SK-MEL-5 (cell line): ENCODE data around the gene FRMD1. TPM values are rescaled to one million over a fixed set of nuclear protein-coding genes. Genes with fewer than 3 reads are reported as not detected.

Source experiments
- DNase-seq: peaks from one replicate; pipeline ENCODE4 v3.0.0-alpha.2; 2016; ENCODE audit warnings: low read depth, low spot score
- in situ Hi-C: cut with HindIII; loops from 2 replicates; pipeline ENCODE4 v1.10.0; 2016; ENCODE audit warnings: low sequenced_read_pairs, high pct_unique_total_duplicates, low pct_unique_long_range_greater_than_20kb
- total RNA-seq: library from RNA; depleted of rRNA; stranded (reverse); fragments of >200 nt; shearing (Covaris generic); gene quantifications from 2 replicates; pipeline ENCODE4 v1.2.3, GENCODE V29; 2014

Gene FRMD1
- total RNA-seq, 1 experiment from 2014 or later = not detected

DNA sequence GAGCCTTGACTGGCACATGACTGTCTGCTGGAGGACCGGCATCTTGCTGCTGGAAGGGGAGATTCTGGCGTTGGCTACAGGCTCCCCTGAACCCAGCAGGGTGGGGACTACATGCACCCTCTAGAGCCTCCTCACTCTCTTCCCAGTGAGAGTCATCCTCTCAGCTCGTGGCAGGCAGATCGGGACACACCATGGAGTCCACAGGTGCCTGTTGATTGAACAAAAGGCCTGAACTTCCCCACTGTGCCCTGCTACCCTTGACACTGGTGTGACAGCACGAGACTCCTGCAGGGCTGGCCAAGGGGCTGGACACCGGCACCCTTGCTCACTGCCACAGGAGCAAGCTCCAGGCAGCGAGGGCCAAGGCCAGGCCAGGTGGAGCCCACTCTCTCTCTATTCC, 8.2 kb downstream of the FRMD1 start:
- in situ Hi-C loops = no loop called here

GRCh38 chr6:168067081-168067759, 11.8 kb downstream of the FRMD1 start:
- no peak for DNase-seq
- in situ Hi-C loops = no loop called here

More for the DNA sequence above, 8.2 kb downstream of the FRMD1 start:
- no peak for DNase-seq

GRCh38 chr6:168064226-168064807, 14.7 kb downstream of the FRMD1 start:
- no peak for DNase-seq
- in situ Hi-C loops = no loop called here

DNA sequence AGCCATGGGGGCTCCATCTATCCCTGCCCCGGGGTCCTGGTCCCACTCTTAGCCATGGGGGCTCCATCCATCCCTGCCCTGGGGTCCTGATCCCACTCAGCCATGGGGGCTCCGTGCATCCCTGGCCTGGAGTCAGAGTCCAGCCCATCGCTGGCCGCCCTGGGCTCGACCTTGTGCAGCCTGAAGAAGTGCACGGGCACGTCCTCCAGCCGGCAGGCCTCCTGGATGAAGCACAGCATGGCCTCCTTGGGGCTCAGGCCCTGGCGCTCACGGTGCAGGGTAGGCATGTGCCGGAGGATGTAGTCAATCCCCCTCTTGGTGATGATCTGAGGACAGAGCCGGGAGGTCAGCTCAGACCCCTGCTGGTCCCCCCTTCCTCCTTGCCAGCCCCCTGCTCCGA, 15.6 kb downstream of the FRMD1 start:
- DNase-seq = no peak
- in situ Hi-C loops = no loop called here

GRCh38 chr6:168062346-168063289, 16.4 kb downstream of the FRMD1 start:
- in situ Hi-C loops = no loop called here
- no peak for DNase-seq

DNA sequence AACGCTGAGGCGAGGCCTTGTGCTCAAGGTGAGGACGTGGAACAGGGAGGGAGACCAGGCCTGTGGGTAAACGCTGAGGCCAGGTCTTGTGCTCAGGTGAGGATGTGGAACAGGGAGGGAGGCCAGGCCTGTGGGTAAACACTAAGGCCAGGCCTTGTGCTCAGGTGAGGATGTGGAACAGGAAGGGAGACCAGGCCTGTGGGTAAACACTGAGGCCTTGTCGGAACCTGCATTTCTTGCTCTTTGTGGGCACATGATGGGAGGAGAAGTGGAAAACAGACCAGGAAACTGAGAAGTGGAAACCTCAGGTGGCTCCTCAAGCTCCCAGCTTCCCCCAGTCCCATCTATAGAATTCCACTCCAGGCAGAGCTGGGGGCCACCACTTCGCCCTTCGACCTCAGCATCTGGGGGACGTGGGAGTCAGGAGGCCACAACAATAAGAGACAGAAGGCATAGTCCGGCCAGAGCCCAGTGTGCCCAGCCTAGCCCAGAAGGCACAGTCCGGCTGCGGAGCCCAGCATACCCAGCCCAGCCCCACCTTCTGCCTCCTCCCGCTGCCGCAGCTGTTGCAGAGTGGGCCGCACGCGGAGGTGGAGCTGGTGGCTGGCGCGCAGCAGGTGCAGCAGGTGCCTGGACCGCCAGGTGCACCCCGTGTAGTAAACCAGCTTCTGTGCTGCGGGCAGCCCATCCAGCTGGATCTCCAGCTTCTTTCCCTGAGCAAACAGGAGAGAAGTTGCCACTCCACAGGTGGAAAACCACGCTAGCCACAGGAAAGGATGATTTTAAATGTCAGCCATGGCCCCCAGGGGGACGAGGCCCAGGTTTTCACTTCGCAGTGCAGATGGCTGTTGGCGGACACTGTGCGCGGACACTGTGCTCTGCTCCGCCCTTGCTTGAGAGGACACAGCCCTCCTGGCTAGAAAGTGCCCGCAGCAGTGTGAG, 17.5 kb downstream of the FRMD1 start:
- in situ Hi-C loops = no loop called here

DNA sequence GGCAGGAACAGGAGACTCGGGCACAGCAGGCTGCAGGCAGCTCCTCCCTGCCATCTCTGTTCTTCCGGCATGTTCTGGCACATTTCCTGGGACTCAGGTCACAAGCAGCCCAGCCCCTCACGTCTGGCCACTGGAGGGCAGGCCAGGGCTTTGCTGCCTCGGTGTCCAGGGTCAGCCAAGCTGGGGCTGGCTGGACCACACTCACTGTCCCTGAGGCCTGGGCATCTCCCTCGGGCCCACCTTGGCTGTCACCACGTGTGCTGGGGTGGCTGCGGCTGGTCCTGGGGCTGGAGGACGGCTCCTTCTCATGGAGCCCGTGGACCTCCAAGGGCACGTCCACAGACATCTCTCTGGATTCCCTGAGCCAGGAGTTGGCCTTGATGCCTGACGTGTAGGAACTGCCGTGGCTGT, 18.5 kb downstream of the FRMD1 start:
- DNase-seq = peak; percentile 57
- in situ Hi-C loops = no loop called here

More for the DNA sequence above, 17.5 kb downstream of the FRMD1 start:
- no peak for DNase-seq

- in situ Hi-C loops = no loop called here
- no peak for DNase-seq
These were observed 20.1 kb downstream of the FRMD1 start for GRCh38 chr6:168058691-168059551.

- no peak for DNase-seq
- in situ Hi-C loops = no loop called here
These were observed 21.2 kb downstream of the FRMD1 start for GRCh38 chr6:168057836-168058235.

GRCh38 chr6:168056892-168057527, 22.0 kb downstream of the FRMD1 start:
- DNase-seq = no peak
- in situ Hi-C loops = no loop called here

DNA sequence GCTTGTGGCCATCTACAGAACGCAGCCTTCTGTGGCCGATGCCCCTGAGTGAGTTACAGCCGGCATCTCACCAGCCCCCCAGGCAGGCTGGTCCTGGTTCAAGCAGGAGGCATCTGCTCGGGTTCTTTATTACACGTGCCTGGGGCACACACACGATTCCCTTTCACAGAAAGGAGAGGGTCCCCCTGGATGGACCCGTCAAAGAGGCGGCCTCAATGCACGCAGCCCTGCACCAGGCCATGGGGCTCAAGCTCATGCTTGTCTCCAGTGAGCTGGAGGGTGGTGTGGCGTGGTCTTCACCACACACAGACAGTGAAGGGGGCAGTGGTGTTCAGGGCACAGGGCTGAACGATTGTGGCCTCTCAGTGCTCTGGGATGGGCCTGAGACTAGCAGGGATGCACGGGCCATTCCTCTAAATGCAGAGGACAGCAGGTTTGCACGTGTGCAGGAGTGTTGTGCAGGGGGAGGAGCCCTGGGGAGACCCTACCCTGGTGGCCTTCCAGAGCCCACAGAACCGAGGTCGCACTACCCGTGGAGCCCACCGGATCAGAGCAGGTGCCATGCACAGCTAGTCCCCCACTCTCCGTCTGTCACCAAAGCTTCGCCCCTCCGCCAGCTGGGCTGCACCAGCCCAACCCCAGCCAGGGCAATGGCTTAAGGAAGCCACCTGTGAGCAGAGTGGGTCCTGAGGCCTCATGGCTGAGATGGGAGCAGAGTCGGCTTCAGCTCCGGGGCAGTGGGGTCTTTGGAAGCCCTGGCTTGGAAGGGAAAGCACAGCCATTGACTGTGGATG, 23.1 kb downstream of the FRMD1 start:
- DNase-seq = no peak
- in situ Hi-C loops = no loop called here

DNA sequence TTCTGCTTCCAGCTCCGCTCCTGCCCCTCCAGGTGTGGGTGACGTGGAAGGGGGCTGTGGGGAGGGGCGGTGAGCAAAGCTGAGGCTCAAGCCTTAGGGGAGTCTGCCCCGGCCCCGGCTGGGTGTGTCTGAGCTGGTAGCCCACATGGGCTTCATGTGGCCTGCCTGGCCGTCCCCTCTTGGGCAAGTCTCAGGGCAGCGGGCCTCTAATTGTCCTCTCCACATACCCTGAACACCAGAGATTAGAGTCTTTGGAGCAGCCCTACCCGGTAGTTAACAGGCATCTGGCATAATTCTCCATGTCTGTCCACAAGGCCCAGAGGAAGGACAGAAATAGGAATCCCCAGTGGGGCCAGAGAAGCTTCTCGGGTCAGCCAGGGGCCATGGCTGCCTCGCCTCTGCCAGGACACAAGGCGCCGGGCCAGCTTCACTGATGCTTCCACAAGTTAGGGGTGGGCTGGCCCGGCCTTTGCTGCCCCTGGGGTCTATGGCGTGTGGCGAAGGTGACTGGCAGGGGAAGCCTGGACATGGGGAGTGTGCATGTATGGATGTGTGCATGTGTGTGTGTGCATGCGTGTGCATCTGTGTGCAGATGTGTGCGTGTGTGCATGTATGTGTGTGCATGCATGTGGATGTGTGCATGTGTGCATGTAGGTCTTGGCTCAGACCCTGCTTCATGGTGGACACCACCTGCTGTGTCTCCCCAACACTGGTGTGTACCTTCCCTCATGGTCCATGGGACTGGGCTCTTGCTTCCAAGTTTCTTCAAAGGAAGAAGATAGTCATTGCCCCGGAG, 24.0 kb downstream of the FRMD1 start:
- no peak for DNase-seq
- in situ Hi-C loops = no loop called here

DNA sequence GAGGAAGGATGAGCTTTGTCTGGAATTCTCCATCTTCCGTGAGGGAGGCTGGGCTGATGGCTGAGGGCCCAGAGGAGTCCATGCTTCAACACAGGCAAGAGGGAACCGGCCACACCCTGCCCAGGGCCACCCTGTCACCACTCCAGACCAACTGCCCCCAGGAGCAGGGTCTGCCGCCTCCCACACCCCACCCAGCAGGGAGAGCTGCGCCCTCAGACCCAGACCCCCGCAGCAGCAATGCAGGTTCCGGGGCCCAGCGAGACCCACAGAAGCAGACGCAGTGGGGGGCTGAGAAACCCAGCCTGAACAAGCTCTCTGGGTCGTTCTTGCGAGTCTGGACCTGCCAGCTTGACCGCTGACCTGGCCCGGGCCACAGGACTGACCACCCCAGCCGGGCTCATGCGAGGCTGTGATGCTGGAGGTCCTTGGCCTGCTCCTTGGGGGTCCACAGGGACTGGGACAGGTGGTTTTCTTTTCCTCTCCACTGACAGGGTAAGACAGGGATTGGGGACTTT, 25.0 kb downstream of the FRMD1 start:
- DNase-seq = no peak
- in situ Hi-C loops = no loop called here

GRCh38 chr6:168053086-168053956, 25.7 kb downstream of the FRMD1 start:
- in situ Hi-C loops = no loop called here
- no peak for DNase-seq
